ENCODE measurements around the gene ABHD2.

Gene ABHD2

DNA sequence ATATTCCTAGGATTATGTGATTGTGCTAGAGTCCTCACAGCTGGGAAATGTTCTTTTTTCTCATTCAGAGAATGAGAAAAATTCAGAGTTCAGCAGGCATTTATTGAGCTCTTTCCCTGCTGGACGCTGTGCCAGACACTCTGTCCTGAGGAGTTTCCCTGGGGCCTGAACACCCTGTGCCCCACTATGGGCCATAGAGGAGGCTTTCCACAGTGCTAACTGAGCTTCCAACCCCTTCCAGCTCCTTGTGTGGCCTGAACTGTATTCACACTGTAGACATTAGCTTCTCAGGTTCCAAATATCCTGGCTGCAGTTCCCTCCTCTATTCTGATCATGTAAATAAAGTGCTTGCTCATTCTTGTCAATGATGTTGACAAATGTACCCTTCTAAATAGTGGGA lies 10.0 kb downstream of the ABHD2 start:
- DNase-seq (ENCODE audit: low read depth in 2 of 2, low spot score in 1 of 2): no peak

DNA sequence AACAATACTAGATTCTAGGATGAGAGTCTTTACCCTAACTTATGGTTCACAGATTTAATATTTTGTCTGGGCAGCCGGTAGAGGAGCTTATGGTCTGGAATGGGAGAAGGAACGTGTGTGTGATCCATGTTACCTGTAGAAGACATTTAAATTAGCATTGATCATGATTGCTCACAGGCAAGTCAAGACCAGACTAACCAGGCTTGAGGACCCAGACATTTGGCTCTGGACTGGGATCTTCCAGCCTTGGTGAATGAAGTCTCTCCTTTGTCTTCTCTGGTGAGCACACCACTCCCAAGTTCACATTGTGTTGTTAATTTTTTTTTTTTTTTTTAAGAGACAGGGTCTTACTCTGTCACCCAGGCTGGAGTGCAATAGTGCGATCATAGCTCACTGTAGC lies 11.7 kb downstream of the ABHD2 start:
- DNase-seq (ENCODE audit: low read depth in 2 of 2, low spot score in 1 of 2): no peak

DNA sequence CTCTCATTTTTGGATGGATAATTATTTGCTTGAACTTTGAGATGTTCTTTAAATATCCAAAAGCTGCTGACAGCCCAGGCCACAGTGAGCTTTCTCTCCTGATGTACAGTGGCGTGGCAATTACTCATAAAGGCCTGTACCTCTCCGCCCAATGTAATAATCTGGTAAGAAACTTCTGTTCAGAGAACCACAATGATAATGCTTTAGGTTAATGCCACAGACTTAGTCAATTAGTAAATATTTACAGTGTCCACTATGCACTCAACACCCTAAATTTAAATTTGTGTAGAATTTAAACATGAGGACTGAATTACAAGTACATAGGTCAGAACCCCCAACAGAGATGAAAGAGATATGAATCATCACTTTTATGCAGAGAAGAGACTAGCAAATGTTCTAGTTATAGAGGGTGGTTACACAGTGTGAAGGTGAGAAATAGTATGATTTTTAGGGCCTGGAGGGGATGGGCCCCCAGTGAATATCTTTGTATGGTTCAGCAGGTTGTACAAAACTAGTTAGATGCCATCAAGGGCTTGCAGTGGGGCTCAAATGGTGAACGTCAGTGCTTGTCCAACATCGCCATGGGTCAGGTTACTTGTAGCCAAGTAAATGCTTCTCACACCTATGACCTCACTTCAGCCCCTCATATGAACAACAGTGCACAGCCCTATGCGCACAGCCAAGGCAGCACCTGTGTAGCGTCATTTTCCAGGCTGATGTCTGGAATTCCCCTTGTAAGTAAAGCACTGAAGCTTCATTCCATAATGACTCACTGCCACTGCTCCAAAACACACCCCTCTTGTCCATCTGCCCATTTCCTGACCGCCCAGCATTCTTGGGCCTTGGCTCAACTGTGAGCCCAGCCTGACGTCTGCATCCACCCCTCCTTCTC lies 13.3 kb downstream of the ABHD2 start:
- DNase-seq (ENCODE audit: low read depth in 2 of 2, low spot score in 1 of 2): no peak

DNA sequence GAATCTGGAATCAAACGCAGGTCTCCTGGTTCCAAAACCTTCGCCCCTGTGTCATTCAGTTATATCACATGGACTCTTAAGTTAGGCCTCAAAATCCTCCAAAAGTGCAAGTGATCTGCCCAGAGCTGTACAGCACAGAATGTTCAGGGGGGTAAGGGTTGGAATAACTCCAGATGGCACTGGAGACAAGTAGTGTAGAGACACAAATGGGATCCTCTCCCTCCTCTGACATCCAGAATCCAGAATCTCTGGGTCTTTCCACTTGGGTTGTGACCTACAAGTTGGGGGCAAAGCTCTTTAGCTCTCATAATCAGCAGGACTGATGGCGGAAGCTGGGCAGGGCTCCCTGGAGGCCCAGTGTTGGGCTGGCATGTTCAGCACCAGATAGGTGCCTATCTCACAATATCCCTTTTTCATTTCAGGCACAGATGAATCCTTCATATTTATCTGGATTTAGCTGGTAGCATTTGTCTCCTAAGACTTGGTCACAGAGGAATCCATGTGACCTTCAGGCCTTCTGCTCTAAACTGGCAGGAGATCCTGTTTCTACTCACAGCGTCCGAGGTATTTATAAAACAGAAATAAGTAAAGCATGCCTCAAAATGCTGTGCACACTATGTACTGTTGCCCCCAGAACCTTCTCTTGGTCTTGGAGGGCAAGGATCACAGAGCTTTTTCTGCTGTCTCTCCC lies 15.4 kb downstream of the ABHD2 start:
- no peak for DNase-seq (ENCODE audit: low read depth in 2 of 2, low spot score in 1 of 2)

DNA sequence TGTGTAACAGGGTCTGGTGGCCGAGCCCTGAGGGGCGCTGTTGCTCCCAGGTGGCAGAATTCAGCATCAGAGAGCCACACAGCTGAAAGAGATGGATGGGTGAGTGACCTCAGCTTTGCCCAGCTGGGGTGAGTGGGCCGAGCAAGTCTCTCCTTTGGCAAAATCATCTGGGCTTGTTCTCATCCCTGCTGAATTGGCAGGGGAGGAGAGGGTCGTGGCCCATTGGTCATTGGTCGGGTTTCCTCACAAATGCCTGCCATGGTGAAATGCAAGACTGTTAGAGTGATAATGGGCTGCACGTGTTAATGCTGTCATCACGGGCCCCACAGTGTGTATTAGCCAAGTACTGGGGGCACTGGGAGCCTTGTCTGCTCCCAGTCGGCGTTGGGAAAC lies 15.9 kb downstream of the ABHD2 start:
- no peak for DNase-seq (ENCODE audit: low read depth in 2 of 2, low spot score in 1 of 2)

DNA sequence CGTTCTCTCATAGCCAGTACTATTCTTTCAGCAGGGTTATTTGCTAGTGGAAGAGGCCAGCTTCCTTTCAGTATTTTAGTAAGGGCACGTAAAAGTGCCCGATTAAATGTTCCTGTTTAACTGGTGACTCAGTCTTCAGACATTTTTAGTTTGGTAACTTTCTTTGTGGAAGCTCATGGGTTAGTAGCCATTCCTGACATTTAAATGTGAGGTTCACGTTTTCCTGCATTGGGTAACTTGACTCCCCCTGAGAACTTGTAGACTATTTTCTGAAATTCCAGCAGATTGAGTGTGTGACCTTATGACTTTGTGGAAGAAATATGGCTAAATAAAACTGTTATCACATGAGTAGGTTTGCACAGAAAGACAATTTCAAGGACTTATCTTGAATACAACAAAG lies 16.9 kb downstream of the ABHD2 start:
- no peak for DNase-seq (ENCODE audit: low read depth in 2 of 2, low spot score in 1 of 2)

DNA sequence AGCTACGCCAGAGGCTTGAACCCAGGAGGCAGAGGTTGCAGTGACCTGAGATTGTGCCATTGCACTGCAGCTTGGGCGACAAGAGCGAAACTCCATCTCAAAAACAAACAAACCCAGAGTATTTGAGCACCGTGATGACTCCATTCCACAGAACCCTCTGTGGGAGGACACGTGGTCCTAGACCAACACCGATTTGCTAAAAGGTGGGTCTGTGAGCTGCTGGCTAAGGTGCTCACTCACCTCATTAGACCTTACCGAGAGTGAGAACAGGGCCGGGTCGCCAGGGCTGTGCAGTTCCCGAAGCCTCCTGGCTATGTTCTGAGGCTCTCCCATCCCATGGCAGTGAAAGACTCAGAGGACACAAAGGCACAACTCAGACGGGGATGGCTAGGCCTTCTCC lies 17.9 kb downstream of the ABHD2 start:
- no peak for DNase-seq (ENCODE audit: low read depth in 2 of 2, low spot score in 1 of 2)

DNA sequence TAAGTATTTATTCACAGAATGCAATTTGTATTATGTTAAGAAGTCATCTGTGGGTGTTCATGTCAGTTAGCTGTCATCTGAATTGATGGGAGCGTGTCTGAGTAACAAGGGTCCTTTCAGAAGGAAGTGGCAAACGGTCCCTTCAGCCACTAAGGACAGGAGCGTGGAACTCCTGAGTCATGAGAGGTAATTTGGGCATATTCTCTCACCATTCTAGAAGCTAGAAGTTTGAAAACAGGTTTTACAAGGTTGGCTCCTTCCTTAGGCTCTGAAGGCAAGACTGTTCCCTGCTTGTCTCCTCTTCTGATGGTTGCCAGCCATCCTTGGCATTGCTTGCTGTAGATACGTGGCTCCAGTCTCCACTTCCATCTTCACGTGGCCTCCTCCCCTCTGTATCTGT lies 19.7 kb downstream of the ABHD2 start:
- no peak for DNase-seq (ENCODE audit: low read depth in 2 of 2, low spot score in 1 of 2)

DNA sequence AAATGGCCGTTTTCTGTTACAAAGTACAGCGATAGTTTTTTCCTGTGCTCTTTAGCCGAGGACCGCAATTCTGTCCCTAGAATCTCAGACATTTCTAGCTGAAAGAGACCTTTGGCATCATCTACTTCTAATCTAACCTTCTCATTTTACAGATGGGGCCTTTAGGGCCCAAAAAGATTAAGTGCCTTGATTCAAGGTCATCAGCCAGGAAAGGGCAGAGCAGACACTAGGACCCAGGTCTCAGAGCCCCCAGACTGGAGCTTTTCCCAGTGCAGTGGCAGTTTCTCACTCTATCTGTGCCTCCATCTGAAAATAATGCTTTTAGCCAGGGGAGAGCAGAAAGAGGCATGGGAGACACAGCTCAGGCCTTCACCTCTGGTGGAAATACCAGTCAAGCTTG lies 20.6 kb downstream of the ABHD2 start:
- no peak for DNase-seq (ENCODE audit: low read depth in 2 of 2, low spot score in 1 of 2)

DNA sequence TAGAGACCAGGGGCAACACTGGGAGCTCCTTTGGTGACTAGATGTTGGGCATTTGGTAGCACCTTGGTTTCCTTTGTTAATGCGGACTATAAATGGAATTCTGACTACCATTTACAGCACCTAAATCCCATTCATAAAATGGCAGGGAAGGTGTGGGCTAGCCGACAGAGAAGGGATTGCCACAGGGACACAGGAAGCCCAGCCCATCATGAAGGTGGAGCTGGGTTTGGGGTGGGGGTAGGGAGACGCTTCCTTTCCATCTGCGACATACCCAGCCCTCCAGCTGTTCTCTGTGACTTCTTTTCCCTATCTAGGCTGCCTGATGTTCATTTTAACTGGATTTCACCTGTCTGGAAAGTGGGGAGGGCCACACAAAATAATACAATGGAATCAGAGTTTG lies 21.0 kb downstream of the ABHD2 start:
- no peak for DNase-seq (ENCODE audit: low read depth in 2 of 2, low spot score in 1 of 2)

DNA sequence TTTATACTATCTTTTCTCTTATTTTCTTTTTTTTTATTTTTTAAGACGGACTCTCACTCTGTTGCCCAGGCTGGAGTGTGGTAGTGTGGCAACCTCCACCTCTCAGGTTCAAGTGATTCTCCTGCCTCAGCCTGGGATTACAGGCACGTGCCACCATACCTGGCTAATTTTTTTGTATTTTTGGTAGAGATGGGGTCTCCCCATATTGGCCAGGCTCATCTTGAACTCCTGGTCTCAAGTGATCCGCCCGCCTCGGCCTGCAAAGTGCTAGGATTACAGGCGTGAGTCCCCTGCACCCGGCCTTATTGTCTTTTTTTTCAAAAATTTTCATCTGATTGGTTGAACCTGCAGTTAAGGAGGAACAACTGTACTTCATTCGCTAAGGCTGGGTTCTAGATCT lies 21.8 kb downstream of the ABHD2 start:
- no peak for DNase-seq (ENCODE audit: low read depth in 2 of 2, low spot score in 1 of 2)

DNA sequence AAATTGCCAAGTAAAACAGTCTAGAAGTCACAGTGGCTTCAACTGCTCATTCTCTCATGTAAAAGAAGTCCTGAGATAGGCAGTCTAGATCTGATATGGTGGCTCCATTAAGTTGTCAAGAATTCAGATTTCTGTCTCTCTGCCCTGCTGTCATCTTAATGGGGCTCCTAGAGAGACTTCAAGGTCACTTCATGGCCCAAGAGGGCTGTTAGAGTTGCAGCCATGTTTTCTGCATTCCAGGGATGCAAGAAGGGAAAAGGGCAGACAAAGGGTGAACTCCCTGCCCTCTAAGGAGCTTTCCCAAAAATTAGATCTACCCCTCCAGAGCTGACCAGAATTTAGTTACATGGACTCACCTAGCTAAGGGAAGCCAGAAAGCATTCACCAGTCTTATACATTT lies 23.1 kb downstream of the ABHD2 start:
- DNase-seq (ENCODE audit: low read depth in 2 of 2, low spot score in 1 of 2): no peak

DNA sequence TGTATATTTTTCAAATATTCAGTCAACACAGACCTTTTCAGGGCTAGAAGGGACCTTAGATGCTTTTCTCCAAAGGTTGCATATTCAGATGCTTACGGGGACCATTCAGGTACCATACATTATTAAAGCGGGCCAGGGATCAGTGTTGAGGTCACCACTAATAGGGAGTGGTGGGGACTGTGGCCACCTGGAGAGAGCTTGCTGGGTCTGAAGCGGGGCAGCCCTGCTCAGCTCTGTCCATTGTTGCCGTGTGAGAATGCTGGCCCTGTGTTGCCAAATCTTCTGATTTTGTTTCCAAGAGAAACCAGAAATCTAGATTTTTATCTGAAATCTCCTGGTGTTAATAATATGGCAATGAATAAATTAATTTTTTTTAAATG lies 23.7 kb downstream of the ABHD2 start:
- DNase-seq (ENCODE audit: low read depth in 2 of 2, low spot score in 1 of 2): no peak

DNA sequence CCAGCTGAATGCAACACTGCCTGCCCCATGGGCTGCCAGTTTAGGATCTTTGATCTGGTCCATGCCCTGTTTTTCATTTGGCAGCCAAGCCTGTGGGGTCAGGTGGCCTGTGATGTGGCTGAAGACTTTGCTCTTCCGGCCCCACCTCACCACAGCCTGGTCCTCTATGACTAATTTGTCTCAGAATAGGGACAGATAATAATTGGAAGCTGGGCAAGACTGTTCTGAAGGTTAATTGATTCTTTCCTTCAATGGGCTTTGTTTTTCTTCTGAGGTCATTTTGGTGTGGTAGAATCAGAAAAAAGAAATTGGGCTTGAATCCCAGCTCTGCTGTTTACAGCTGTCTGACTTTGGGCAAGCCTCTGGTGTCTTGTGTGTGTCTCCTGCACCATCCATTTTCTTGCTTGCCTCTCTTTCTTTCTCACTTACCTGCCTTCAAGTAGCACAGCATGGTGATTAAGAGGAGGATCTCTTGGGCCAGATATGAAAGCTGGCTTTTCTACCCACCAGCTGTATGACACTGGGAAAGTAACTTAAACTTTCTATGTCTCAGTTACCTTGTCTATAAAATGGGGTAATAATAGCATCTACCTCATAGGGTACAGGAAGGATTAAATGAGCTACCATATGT lies 24.2 kb downstream of the ABHD2 start:
- DNase-seq (ENCODE audit: low read depth in 2 of 2, low spot score in 1 of 2): no peak

DNA sequence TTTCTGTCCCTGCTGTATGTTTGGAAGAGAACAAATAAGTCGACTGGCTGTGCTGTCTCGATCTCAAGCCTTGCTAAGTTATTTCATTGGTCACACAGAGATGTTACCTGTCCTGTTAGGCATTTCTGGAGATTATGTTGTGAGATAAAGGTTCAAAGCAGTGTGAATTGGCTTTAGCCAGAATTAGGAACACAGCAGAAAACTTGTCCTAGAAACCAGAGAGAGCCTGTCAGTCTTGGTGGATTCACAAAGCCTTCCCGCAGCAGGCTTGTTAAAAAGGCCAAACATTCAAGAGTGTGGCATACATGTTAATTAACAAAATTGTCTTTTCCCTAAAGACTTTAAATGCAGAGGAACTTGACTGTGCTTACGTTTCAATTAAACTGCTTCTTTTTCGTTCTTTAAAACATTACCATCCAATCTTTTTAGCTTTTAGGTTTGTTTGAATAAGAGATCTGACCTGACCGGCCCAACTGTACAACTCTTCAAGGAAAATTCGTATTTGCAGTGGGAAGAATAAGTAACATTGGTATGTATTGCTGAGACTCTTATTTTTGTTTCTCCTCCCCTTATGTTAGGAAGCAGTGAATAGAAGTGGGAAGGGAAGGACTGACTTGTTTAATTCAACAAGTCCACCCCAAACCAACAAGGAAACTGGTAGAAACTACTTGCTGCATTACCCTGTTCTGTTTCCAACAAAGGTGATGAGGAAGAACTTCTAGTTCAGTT lies 25.2 kb downstream of the ABHD2 start:
- no peak for DNase-seq (ENCODE audit: low read depth in 2 of 2, low spot score in 1 of 2)

DNA sequence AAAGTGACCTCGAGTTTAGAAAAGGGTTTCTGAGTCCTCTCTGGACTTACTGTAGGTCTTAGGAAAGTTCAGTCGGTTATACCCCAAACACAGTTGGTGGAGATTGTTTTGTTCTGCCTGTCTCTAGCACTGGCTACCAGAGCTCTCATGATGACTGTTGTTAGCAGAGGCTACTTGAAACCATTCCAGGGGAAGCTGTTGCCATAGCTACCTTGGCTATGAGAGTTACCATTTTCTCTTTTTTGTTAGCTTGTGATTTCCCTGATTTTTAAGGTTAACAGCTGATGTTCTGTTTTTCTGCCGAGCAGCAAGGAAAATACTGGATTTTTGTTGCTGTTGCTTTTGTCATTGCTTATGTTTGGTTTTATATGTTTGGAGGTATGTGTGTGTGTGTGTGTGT lies 26.7 kb downstream of the ABHD2 start:
- no peak for DNase-seq (ENCODE audit: low read depth in 2 of 2, low spot score in 1 of 2)

DNA sequence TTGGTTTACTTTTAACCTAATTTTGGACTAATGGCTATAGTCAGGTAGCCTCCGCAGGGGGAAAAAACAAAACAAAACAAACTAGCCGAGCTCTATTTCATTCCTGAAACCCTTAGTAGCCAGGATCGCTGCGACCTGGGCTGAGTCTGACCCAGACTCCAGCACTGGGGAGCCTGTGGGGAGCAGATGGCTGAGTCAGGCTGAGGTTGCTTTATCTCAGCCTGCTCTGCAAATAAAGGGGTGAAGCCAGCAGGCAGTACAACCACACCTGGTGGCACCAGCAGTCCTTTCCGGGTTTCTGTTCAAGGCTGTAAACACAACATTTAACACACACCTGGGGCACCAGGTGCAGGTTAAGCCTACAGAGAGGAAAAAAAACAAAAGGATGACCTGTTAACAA lies 27.3 kb downstream of the ABHD2 start:
- DNase-seq (ENCODE audit: low read depth in 2 of 2, low spot score in 1 of 2): no peak

DNA sequence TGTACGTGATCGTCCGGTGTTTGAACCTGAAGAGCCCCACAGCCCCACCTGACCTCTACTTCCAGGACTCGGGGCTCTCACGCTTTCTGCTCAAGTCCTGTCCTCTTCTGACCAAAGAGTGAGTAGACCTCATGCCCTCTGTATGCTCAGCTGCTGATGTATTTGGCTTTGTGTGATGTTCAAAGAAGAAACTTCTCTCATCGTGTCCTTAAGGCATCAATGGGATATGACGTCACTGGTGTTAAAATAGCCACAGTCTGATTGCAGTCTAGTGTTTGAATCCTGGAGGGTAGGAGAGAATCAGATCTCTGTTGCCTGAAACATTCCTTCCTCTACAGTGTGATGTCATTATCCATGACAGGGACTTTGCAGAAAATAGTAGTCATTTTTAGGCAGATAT lies 28.1 kb downstream of the ABHD2 start:
- no peak for DNase-seq (ENCODE audit: low read depth in 2 of 2, low spot score in 1 of 2)

DNA sequence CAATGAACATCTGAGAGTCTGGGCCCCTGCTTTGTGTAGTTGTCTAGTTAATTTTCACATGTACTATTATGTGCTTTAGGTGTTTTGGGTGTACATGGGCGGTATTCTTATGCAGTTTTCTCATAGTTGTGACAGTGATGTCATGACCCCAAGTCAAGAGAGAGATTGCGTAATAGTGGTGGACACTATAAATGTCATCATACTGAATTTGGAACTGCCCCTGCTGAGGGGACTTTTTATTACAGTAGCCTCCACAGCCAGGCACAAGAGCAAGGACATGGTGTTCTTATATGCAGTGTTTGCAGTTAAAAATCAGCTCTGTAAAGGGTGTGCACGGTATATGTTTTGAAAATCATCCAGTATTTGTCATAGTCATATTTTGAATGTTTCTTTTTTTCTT lies 29.5 kb downstream of the ABHD2 start:
- DNase-seq (ENCODE audit: low read depth in 2 of 2, low spot score in 1 of 2): no peak

DNA sequence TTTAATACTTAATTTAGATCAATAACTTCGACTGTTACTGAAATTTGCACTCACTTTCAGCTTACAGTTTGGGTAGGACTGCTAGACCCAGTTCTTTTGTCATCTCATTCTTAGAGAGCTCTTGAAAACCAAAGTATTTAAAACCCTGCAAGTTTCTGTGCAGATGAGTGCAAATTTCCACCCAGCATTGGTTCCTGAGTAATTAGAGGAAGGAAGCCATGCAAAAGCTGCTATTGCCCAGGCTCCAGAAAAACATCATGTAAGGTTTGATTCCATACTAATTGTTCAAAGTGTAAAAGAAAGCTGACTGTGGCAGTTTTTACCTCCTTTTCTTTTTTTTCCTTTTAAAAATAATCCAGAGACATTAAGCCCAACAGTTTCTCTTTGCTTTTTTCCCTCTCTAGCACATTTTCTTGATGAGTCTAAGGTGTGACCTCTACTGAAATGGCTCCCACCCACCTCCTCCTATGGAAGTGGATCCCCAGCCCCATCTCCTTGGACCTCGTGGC lies 30.3 kb downstream of the ABHD2 start:
- no peak for DNase-seq (ENCODE audit: low read depth in 2 of 2, low spot score in 1 of 2)
